ENCODE results near the gene C4BPA. TPM values are rescaled to one million over a fixed set of nuclear protein-coding genes. Genes with fewer than 3 reads are reported as not detected.

Gene C4BPA
- total and polyA plus RNA-seq, 4 donors: 49.5 to 1,527 (median 1,194) TPM

DNA sequence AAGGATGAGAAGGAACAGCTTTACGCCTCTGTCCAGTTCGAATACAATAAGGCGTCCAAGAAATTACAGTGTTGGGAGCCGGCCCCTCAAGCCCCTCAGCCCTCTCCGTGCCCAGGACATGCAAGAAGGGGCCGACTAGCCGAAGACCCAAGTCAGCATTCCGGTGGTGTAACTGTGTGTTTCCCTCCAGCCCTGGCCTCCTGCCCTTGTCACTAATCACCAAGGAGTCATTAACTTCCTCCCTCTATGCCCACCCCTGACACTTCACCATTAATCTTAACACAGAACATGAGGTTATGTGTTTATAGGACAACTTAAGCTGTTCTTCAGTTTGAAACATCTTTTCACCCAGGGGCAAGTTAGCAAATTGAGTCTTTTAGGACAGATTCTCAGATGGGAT lies 31.8 kb upstream of the C4BPA start:
- Histone ChIP-seq H3K9me3 (ENCODE audit: control insufficient read depth in 4 of 4, low read length in 3 of 4) (no peaks in the 10 kb centered on the region), H3K4me1 (ENCODE audit: control insufficient read depth in 4 of 4, insufficient read depth in 4 of 4, low read length in 3 of 4) (peaks cover 0 to 3% (median 0%) of the 10 kb centered on the region in 4 donors), H3K4me3 (ENCODE audit: low read depth in 1 of 3, low read length in 3 of 3) (no peak overlapping the region), H3K9ac (ENCODE audit: low read depth in 1 of 2, low read length in 2 of 2) (no peak overlapping the region), H3K36me3 (ENCODE audit: control insufficient read depth in 4 of 4, insufficient read depth in 3 of 4, low read depth in 1 of 4, low read length in 3 of 4) (peaks cover 0 to 33% (median 15%) of the 10 kb centered on the region in 4 donors), H3K27me3 (ENCODE audit: control insufficient read depth in 4 of 4, insufficient read depth in 4 of 4, low read length in 3 of 4) (no peaks in the 10 kb centered on the region), H3K27ac (ENCODE audit: low read depth in 1 of 2, low read length in 2 of 2) (no peak overlapping the region)
- WGBS: 86% methylated on average over 8 of the region's 8 CpGs
- no peak for TF ChIP-seq CTCF (IDR thresholded peaks at IDR 0.05; ENCODE audit: low read depth, low read length, missing input control)
- TF ChIP-seq ATF3 (IDR thresholded peaks at IDR 0.05): no peak
- no peak for DNase-seq (ENCODE audit: low spot score)

DNA sequence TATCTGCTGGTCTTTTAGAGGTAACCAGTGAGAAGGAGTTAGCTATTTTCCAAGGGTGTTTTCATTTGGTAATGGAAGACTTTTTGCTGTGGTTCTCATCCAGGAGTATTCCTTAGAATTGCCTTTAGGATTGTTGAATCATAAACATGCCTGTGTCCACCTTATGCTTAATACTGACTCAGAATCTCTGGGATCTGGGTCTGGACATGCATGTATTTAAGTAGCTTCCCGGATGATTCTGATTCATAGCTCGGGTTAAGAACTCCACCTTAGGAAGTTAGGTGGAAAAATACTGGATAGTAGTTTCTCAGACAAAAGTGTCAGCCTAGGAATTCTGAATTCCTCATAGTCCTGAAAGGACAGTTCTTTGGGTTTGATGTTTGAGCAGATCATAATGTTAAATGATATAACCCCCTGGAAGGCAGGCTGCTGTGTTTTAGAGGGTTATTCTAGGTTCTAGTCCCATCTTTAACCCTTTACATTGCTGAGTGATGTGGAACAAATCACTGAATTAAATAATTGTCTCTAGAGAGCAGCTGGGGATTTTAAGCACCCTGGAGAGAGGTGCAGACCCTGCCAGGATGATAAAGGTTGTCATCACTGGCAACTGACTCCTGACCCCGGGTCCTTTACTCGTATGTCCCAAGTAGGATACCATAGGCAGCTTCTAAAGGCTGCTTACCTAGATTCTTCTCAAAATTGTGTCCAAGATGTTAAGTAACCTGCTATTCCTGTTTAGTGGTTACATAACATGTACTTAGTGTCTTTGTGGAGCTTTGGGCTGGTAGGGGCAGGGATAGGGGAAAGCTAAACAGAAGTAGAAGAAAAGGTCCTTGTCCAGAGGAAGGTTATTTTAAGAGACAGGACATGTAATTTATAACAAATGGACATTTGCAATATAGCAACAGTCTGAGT lies 29.9 kb upstream of the C4BPA start:
- peaks cover 0 to 24% (median 7%) of the 10 kb centered on the region in 4 donors for H3K36me3 ChIP-seq (ENCODE audit: control insufficient read depth in 4 of 4, insufficient read depth in 3 of 4, low read depth in 1 of 4, low read length in 3 of 4)
- no peak for TF ChIP-seq TAF1 (conservative IDR thresholded peaks at IDR 0.05)
- TF ChIP-seq EGR1 (IDR thresholded peaks at IDR 0.05; ENCODE audit: low read depth in 2 of 2): no peak
- TF ChIP-seq YY1 (IDR thresholded peaks at IDR 0.05): no peak
- TF ChIP-seq, protein P1, sequence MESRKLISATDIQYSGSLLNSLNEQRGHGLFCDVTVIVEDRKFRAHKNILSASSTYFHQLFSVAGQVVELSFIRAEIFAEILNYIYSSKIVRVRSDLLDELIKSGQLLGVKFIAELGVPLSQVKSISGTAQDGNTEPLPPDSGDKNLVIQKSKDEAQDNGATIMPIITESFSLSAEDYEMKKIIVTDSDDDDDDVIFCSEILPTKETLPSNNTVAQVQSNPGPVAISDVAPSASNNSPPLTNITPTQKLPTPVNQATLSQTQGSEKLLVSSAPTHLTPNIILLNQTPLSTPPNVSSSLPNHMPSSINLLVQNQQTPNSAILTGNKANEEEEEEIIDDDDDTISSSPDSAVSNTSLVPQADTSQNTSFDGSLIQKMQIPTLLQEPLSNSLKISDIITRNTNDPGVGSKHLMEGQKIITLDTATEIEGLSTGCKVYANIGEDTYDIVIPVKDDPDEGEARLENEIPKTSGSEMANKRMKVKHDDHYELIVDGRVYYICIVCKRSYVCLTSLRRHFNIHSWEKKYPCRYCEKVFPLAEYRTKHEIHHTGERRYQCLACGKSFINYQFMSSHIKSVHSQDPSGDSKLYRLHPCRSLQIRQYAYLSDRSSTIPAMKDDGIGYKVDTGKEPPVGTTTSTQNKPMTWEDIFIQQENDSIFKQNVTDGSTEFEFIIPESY (IDR thresholded peaks at IDR 0.05): no peak
- TF ChIP-seq SP1 (IDR thresholded peaks at IDR 0.05): no peak
- no peak for TF ChIP-seq HNF4G (IDR thresholded peaks at IDR 0.05)
- no peak for TF ChIP-seq FOXA2 (IDR thresholded peaks at IDR 0.05)
- TF ChIP-seq FOXA1 (IDR thresholded peaks at IDR 0.05): no peak
- TF ChIP-seq GABPA (IDR thresholded peaks at IDR 0.05 in 1 of 2, conservative IDR thresholded peaks at IDR 0.05 in 1 of 2): no peak
- no peak for TF ChIP-seq MAX (IDR thresholded peaks at IDR 0.05)
- no peak for TF ChIP-seq ATF3 (IDR thresholded peaks at IDR 0.05)
- TF ChIP-seq, protein P2, sequence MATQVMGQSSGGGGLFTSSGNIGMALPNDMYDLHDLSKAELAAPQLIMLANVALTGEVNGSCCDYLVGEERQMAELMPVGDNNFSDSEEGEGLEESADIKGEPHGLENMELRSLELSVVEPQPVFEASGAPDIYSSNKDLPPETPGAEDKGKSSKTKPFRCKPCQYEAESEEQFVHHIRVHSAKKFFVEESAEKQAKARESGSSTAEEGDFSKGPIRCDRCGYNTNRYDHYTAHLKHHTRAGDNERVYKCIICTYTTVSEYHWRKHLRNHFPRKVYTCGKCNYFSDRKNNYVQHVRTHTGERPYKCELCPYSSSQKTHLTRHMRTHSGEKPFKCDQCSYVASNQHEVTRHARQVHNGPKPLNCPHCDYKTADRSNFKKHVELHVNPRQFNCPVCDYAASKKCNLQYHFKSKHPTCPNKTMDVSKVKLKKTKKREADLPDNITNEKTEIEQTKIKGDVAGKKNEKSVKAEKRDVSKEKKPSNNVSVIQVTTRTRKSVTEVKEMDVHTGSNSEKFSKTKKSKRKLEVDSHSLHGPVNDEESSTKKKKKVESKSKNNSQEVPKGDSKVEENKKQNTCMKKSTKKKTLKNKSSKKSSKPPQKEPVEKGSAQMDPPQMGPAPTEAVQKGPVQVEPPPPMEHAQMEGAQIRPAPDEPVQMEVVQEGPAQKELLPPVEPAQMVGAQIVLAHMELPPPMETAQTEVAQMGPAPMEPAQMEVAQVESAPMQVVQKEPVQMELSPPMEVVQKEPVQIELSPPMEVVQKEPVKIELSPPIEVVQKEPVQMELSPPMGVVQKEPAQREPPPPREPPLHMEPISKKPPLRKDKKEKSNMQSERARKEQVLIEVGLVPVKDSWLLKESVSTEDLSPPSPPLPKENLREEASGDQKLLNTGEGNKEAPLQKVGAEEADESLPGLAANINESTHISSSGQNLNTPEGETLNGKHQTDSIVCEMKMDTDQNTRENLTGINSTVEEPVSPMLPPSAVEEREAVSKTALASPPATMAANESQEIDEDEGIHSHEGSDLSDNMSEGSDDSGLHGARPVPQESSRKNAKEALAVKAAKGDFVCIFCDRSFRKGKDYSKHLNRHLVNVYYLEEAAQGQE (IDR thresholded peaks at IDR 0.05): no peak
- no peak for TF ChIP-seq NR2F2 (IDR thresholded peaks at IDR 0.05)
- no peak for TF ChIP-seq JUND (IDR thresholded peaks at IDR 0.05)
- TF ChIP-seq CTCF (IDR thresholded peaks at IDR 0.05; ENCODE audit: low read depth, low read length, missing input control): no peak
- H3K4me1 ChIP-seq (ENCODE audit: control insufficient read depth in 4 of 4, insufficient read depth in 4 of 4, low read length in 3 of 4): peaks cover 2 to 11% (median 3%) of the 10 kb centered on the region in 4 donors
- no peaks in the 10 kb centered on the region for H3K9me3 ChIP-seq (ENCODE audit: control insufficient read depth in 4 of 4, low read length in 3 of 4)
- H3K27me3 ChIP-seq (ENCODE audit: control insufficient read depth in 4 of 4, insufficient read depth in 4 of 4, low read length in 3 of 4): no peaks in the 10 kb centered on the region
- H3K27ac ChIP-seq (ENCODE audit: low read depth in 1 of 2, low read length in 2 of 2): no peak overlapping the region
- DNase-seq (ENCODE audit: low spot score): no peak
- H3K9ac ChIP-seq (ENCODE audit: low read depth in 1 of 2, low read length in 2 of 2): no peak overlapping the region
- no peak overlapping the region for H3K4me3 ChIP-seq (ENCODE audit: low read depth in 1 of 3, low read length in 3 of 3)
- WGBS: 90% methylated on average over 4 of the region's 4 CpGs

Measured in liver (tissue), 9 donors.